Mesendoderm (in vitro differentiated cells): ENCODE data around the gene CHAF1A.

ENCODE experiments used
- DNase-seq: peaks from one replicate; pipeline ENCODE4 v3.0.0; 2013
- H2AK5ac ChIP-seq: 2 replicates; pipeline ENCODE4 v1.6.1; 2013; ENCODE audit warnings: low read length, inconsistent platforms
- H2BK120ac ChIP-seq: 2 replicates; pipeline ENCODE4 v1.6.1; 2013; ENCODE audit warnings: low read depth, mild to moderate bottlenecking, low read length, moderate library complexity, mixed read lengths
- H2BK15ac ChIP-seq: replicated peaks from 2 replicates; pipeline ENCODE4 v1.6.1; 2013; ENCODE audit warnings: low read depth, mild to moderate bottlenecking, moderate library complexity
- H2BK5ac ChIP-seq: 2 replicates; pipeline ENCODE4 v1.6.1; 2013; ENCODE audit warnings: low read length, inconsistent platforms
- H3K18ac ChIP-seq: 2 replicates; pipeline ENCODE4 v1.6.1; 2013; ENCODE audit warnings: mild to moderate bottlenecking, low read length, mixed read lengths
- H3K23ac ChIP-seq: one replicate; pipeline ENCODE4 v1.6.1; 2013; ENCODE audit warnings: low read length
- H3K27ac ChIP-seq: 2 replicates; pipeline ENCODE4 v1.5.1; 2013; ENCODE audit warnings: low read depth, mild to moderate bottlenecking, inconsistent platforms, low read length, moderate library complexity
- H3K27me3 ChIP-seq: 2 replicates; pipeline ENCODE4 v1.6.1; 2013; ENCODE audit warnings: low read length, control low read depth, mild to moderate bottlenecking, inconsistent platforms; ENCODE audit not compliant: insufficient read depth, poor library complexity
- H3K36me3 ChIP-seq: 2 replicates; pipeline ENCODE4 v1.6.1; 2013; ENCODE audit warnings: low read length, inconsistent platforms; ENCODE audit not compliant: control insufficient read depth, insufficient read depth
- H3K4ac ChIP-seq: one replicate; pipeline ENCODE4 v1.6.1; 2013; ENCODE audit warnings: low read depth, mild to moderate bottlenecking, low read length, moderate library complexity
- H3K4me1 ChIP-seq: 2 replicates; pipeline ENCODE4 v1.6.1; 2013; ENCODE audit warnings: low read depth, low read length, inconsistent platforms; ENCODE audit not compliant: control insufficient read depth
- H3K4me2 ChIP-seq: 2 replicates; pipeline ENCODE4 v1.6.1; 2013; ENCODE audit warnings: low read length
- H3K4me3 ChIP-seq: 2 replicates; pipeline ENCODE4 v1.5.1; 2013; ENCODE audit warnings: mild to moderate bottlenecking, low read length
- H3K56ac ChIP-seq: one replicate; pipeline ENCODE4 v1.6.1; 2013; ENCODE audit warnings: low read length
- H3K79me1 ChIP-seq: 2 replicates; pipeline ENCODE4 v1.6.1; 2013; ENCODE audit warnings: low read length, inconsistent platforms
- H3K79me2 ChIP-seq: 2 replicates; pipeline ENCODE4 v1.6.1; 2013; ENCODE audit warnings: mild to moderate bottlenecking, low read length; ENCODE audit not compliant: control insufficient read depth, insufficient read depth
- H3K9ac ChIP-seq: 2 replicates; pipeline ENCODE4 v1.6.1; 2013; ENCODE audit warnings: low read length, inconsistent platforms
- H4K5ac ChIP-seq: one replicate; pipeline ENCODE4 v1.6.1; 2013; ENCODE audit warnings: low read length
- H4K8ac ChIP-seq: one replicate; pipeline ENCODE4 v1.6.1; 2013; ENCODE audit warnings: low read depth, mild to moderate bottlenecking, control low read depth, low read length, moderate library complexity
- WGBS: extraction: QIAGEN DNeasy Blood & Tissue Kit; methylation state at CpG from one replicate; pipeline ENCODE4 v1.1.7; 2013; ENCODE audit warnings: low lambda C conversion rate, missing lambda C conversion rate; ENCODE audit not compliant: insufficient coverage; ENCODE audit errors: extremely low coverage; 5-methylcytosine and 5-hydroxymethylcytosine counted together

The CHAF1A gene

DNA sequence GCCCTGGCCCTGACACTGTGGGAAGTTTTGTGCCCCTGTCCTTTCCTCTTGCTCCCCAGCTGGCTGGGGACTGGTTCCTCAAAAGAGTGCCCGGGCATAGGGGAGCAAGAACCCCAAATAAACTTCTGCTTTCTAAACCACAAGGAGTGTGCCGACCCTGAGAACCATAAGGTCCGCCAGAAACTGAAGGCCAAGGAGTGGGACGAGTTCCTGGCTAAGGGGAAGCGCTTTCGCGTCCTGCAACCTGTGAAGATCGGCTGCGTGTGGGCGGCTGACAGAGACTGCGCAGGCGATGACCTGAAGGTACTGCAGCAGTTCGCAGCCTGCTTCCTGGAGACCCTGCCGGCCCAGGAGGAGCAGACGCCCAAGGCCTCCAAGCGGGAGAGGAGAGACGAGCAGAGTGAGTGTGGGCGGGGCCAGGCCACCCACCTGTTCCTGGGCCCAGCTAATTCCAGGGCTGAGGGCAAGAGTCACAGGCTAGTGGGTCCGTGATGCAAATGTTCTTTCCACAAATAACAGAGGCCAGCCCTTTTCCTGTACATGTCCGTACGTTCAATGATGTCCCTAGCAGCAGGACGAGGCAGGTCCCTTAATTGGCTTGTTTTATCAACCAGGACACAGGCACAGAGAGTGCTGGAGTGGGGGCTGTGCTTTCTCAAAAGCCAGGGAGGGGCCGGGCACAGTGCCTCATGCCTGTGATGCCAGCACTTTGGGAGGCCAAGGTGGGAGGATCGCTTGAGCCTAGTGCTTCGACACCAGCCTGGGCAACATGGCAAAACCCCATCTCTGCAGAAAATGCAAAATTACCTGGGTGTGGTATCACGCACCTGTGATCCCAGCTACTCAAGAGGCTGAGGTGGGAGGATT, 29.6 kb downstream of the CHAF1A start:
- no peak overlapping the region for H2BK15ac ChIP-seq
- H3K27ac ChIP-seq, result no peak overlapping the region
- peaks cover 32% of the 10 kb centered on the region for H3K36me3 ChIP-seq
- H3K27me3 ChIP-seq, result no peaks in the 10 kb centered on the region
- H3K4ac ChIP-seq, result no peak overlapping the region
- DNase-seq, result no peak
- H3K18ac ChIP-seq, result no peak overlapping the region
- no peaks in the 10 kb centered on the region for H3K4me1 ChIP-seq
- peaks cover 5% of the 10 kb centered on the region for H3K79me2 ChIP-seq
- H2BK120ac ChIP-seq, result no peak overlapping the region
- no peak overlapping the region for H3K4me3 ChIP-seq
- no CpG with 5 or more reads among the region's 26 CpGs for WGBS
- no peak overlapping the region for H3K23ac ChIP-seq
- no peak overlapping the region for H4K8ac ChIP-seq
- H3K4me2 ChIP-seq, result no peak overlapping the region
- H3K79me1 ChIP-seq, result peaks cover 6% of the 10 kb centered on the region
- no peak overlapping the region for H4K5ac ChIP-seq
- H3K56ac ChIP-seq, result no peak overlapping the region
- no peak overlapping the region for H2BK5ac ChIP-seq
- no peak overlapping the region for H3K9ac ChIP-seq
- H2AK5ac ChIP-seq, result no peak overlapping the region

DNA sequence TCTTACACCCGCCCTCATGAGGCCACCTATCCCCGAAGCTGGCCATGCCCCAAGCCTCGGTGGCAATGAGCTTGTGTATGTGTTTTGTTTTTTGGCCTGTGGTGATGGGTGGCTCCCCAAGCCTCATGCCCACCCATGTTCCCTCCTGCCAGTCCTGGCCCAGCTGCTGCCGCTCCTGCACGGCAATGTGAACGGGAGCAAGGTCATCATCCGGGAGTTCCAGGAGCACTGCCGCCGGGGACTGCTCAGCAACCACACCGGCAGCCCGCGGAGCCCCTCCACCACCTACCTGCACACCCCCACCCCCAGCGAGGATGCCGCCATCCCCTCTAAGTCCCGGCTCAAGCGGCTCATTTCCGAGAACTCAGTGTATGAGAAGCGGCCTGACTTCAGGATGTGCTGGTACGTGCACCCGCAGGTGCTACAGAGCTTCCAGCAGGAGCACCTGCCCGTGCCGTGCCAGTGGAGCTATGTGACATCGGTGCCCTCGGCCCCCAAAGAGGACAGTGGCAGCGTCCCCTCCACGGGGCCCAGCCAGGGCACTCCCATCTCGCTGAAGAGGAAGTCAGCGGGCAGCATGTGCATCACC, 30.6 kb downstream of the CHAF1A start:
- no peak overlapping the region for H2BK120ac ChIP-seq

GRCh38 chr19:4434391-4434790, 32.0 kb downstream of the CHAF1A start:
- no peak overlapping the region for H3K4ac ChIP-seq
- peaks cover 11% of the 10 kb centered on the region for H3K79me1 ChIP-seq
- no peak overlapping the region for H2AK5ac ChIP-seq
- H2BK120ac ChIP-seq, result no peak overlapping the region
- H3K56ac ChIP-seq, result no peak overlapping the region
- H3K27me3 ChIP-seq, result no peaks in the 10 kb centered on the region
- H3K36me3 ChIP-seq, result peaks cover 35% of the 10 kb centered on the region
- no CpG with 5 or more reads among the region's 9 CpGs for WGBS
- H3K4me2 ChIP-seq, result no peak overlapping the region
- H4K8ac ChIP-seq, result no peak overlapping the region
- no peak overlapping the region for H4K5ac ChIP-seq
- no peak overlapping the region for H2BK15ac ChIP-seq
- peaks cover 12% of the 10 kb centered on the region for H3K79me2 ChIP-seq
- no peak overlapping the region for H3K27ac ChIP-seq
- H3K4me1 ChIP-seq, result no peaks in the 10 kb centered on the region
- no peak for DNase-seq
- H3K9ac ChIP-seq, result no peak overlapping the region
- no peak overlapping the region for H2BK5ac ChIP-seq
- H3K23ac ChIP-seq, result no peak overlapping the region
- no peak overlapping the region for H3K18ac ChIP-seq
- no peak overlapping the region for H3K4me3 ChIP-seq

More for the DNA sequence above, 30.6 kb downstream of the CHAF1A start:
- no peak overlapping the region for H2BK15ac ChIP-seq
- no peak overlapping the region for H3K4ac ChIP-seq
- H3K79me1 ChIP-seq, result peaks cover 10% of the 10 kb centered on the region
- H2AK5ac ChIP-seq, result no peak overlapping the region
- H2BK5ac ChIP-seq, result no peak overlapping the region
- no peak overlapping the region for H3K9ac ChIP-seq
- no peak overlapping the region for H4K8ac ChIP-seq
- no peak overlapping the region for H3K23ac ChIP-seq
- H3K4me1 ChIP-seq, result no peaks in the 10 kb centered on the region
- no peak overlapping the region for H3K18ac ChIP-seq
- no peak for DNase-seq
- peaks cover 33% of the 10 kb centered on the region for H3K36me3 ChIP-seq
- H3K79me2 ChIP-seq, result peaks cover 9% of the 10 kb centered on the region
- H3K4me3 ChIP-seq, result no peak overlapping the region
- no peak overlapping the region for H3K27ac ChIP-seq
- no peak overlapping the region for H3K4me2 ChIP-seq
- H4K5ac ChIP-seq, result no peak overlapping the region
- no peak overlapping the region for H3K56ac ChIP-seq
- WGBS, result no CpG with 5 or more reads among the region's 28 CpGs
- H3K27me3 ChIP-seq, result no peaks in the 10 kb centered on the region

GRCh38 chr19:4436231-4436630, 33.8 kb downstream of the CHAF1A start:
- no peak overlapping the region for H2BK15ac ChIP-seq
- H3K36me3 ChIP-seq, result peaks cover 36% of the 10 kb centered on the region
- no peak overlapping the region for H2BK120ac ChIP-seq
- no peak overlapping the region for H2BK5ac ChIP-seq
- no CpG with 5 or more reads among the region's 7 CpGs for WGBS
- no peak overlapping the region for H4K8ac ChIP-seq
- no peak overlapping the region for H3K27ac ChIP-seq
- H3K4me3 ChIP-seq, result no peak overlapping the region
- no peak overlapping the region for H3K9ac ChIP-seq
- H3K4me2 ChIP-seq, result no peak overlapping the region
- no peak overlapping the region for H3K18ac ChIP-seq
- H4K5ac ChIP-seq, result no peak overlapping the region
- no peak overlapping the region for H3K23ac ChIP-seq
- H3K56ac ChIP-seq, result no peak overlapping the region
- no peak overlapping the region for H2AK5ac ChIP-seq
- DNase-seq, result no peak
- no peaks in the 10 kb centered on the region for H3K4me1 ChIP-seq
- H3K79me2 ChIP-seq, result peaks cover 12% of the 10 kb centered on the region
- H3K79me1 ChIP-seq, result peaks cover 7% of the 10 kb centered on the region
- no peak overlapping the region for H3K4ac ChIP-seq
- no peaks in the 10 kb centered on the region for H3K27me3 ChIP-seq

- no CpG with 5 or more reads among the region's 10 CpGs for WGBS
- Histone ChIP-seq H2AK5ac (no peak overlapping the region), H3K79me2 (peaks cover 12% of the 10 kb centered on the region), H3K4me3 (no peak overlapping the region), H3K9ac (no peak overlapping the region), H2BK120ac (no peak overlapping the region), H3K36me3 (peaks cover 33% of the 10 kb centered on the region), H2BK15ac (no peak overlapping the region), H3K23ac (no peak overlapping the region), H3K79me1 (peaks cover 7% of the 10 kb centered on the region), H3K18ac (no peak overlapping the region), H3K4me2 (no peak overlapping the region), H2BK5ac (no peak overlapping the region), H3K27ac (no peak overlapping the region), H3K27me3 (no peaks in the 10 kb centered on the region), H3K56ac (no peak overlapping the region), H3K4ac (no peak overlapping the region), H4K8ac (no peak overlapping the region), H4K5ac (no peak overlapping the region), H3K4me1 (no peaks in the 10 kb centered on the region)
- no peak for DNase-seq
Observed at GRCh38 chr19:4437103-4437502, 34.7 kb downstream of the CHAF1A start.
